ENCODE data around the gene TRAK1. TPM values are rescaled to one million over a fixed set of nuclear protein-coding genes. Genes with fewer than 3 reads are reported as not detected.

Gene TRAK1
- polyA plus RNA-seq, 3 donors = 6.6 to 40.8 (median 7.0) TPM

GRCh38 chr3:42198709-42199108, 107.6 kb downstream of the TRAK1 start:
- peak overlapping the region in 1 of 7 donors; percentile 35 for H3K27ac Mint-ChIP-seq
- no peaks in the 10 kb centered on the region for H3K9me3 Mint-ChIP-seq
- TF ChIP-seq CTCF (IDR thresholded peaks at IDR 0.05) = no peak

GRCh38 chr3:42202217-42202865, 111.2 kb downstream of the TRAK1 start:
- no peak for DNase-seq
- no peaks in the 10 kb centered on the region for H3K4me1 Mint-ChIP-seq
- Histone ChIP-seq H3K4me2 (replicated peaks; ENCODE audit: extremely low read depth, low read length, poor library complexity, severe bottlenecking) (no peak overlapping the region), H3K79me2 (ENCODE audit: insufficient read depth, low read length) (no peaks in the 10 kb centered on the region), H3K4me3 (replicated peaks in 1 of 3; ENCODE audit: low read depth in 2 of 3, low read length in 3 of 3) (no peak overlapping the region), H4K20me1 (ENCODE audit: insufficient read depth, low read length) (peaks cover 12% of the 10 kb centered on the region), H3K9me3 (replicated peaks in 1 of 2; ENCODE audit: control insufficient read depth in 1 of 2, insufficient read depth in 1 of 2, low read length in 2 of 2) (no peaks in the 10 kb centered on the region), H3K36me3 (replicated peaks in 1 of 2; ENCODE audit: control insufficient read depth in 1 of 2, insufficient read depth in 2 of 2, low read length in 2 of 2) (peaks cover 78 to 100% of the 10 kb centered on the region in 2 donors), H3K4me1 (ENCODE audit: control insufficient read depth in 1 of 2, insufficient read depth in 2 of 2, low read length in 2 of 2) (no peaks in the 10 kb centered on the region), H3K27ac (ENCODE audit: low read depth in 1 of 2, low read length in 2 of 2) (no peak overlapping the region), H2AFZ (ENCODE audit: insufficient read depth, low read depth, low read length, poor library complexity, severe bottlenecking) (no peak overlapping the region), H3K27me3 (ENCODE audit: control insufficient read depth in 2 of 2, insufficient read depth in 2 of 2, low read length in 2 of 2) (no peaks in the 10 kb centered on the region), H3K9ac (ENCODE audit: insufficient read depth, low read length, poor library complexity, severe bottlenecking) (no peak overlapping the region)
- 97% methylated on average over 30 of the region's 35 CpGs for WGBS (ENCODE audit: insufficient coverage)
- H3K27ac Mint-ChIP-seq = peak overlapping the region in 4 of 7 donors; percentile 7 to 50 (median 16)
- H3K36me3 Mint-ChIP-seq = peaks cover 82 to 95% of the 10 kb centered on the region in 2 donors
- H3K4me3 Mint-ChIP-seq = no peak overlapping the region
- H3K9me3 Mint-ChIP-seq = no peaks in the 10 kb centered on the region
- no peak for TF ChIP-seq CTCF (IDR thresholded peaks at IDR 0.05)
- intact Hi-C loops (cut with micrococcal nuclease) = no loop called here
- H3K27me3 Mint-ChIP-seq (ENCODE audit: low read depth in 3 of 3) = no peaks in the 10 kb centered on the region

More at GRCh38 chr3:42198709-42199108, 107.6 kb downstream of the TRAK1 start:
- peaks cover 9% of the 10 kb centered on the region for H3K4me1 Mint-ChIP-seq
- Histone ChIP-seq H4K20me1 (ENCODE audit: insufficient read depth, low read length) (peaks cover 26% of the 10 kb centered on the region), H3K27ac (ENCODE audit: low read depth in 1 of 2, low read length in 2 of 2) (no peak overlapping the region), H3K36me3 (replicated peaks in 1 of 2; ENCODE audit: control insufficient read depth in 1 of 2, insufficient read depth in 2 of 2, low read length in 2 of 2) (peaks cover 83 to 100% of the 10 kb centered on the region in 2 donors), H3K4me2 (replicated peaks; ENCODE audit: extremely low read depth, low read length, poor library complexity, severe bottlenecking) (no peak overlapping the region), H3K79me2 (ENCODE audit: insufficient read depth, low read length) (no peaks in the 10 kb centered on the region), H3K27me3 (ENCODE audit: control insufficient read depth in 2 of 2, insufficient read depth in 2 of 2, low read length in 2 of 2) (no peaks in the 10 kb centered on the region), H3K4me3 (replicated peaks in 1 of 3; ENCODE audit: low read depth in 2 of 3, low read length in 3 of 3) (no peak overlapping the region), H3K9ac (ENCODE audit: insufficient read depth, low read length, poor library complexity, severe bottlenecking) (no peak overlapping the region), H2AFZ (ENCODE audit: insufficient read depth, low read depth, low read length, poor library complexity, severe bottlenecking) (no peak overlapping the region), H3K9me3 (replicated peaks in 1 of 2; ENCODE audit: control insufficient read depth in 1 of 2, insufficient read depth in 1 of 2, low read length in 2 of 2) (no peaks in the 10 kb centered on the region), H3K4me1 (ENCODE audit: control insufficient read depth in 1 of 2, insufficient read depth in 2 of 2, low read length in 2 of 2) (peaks cover 5% of the 10 kb centered on the region in 2 donors)
- intact Hi-C loops (cut with micrococcal nuclease) = loop anchor here in 1 of 2 donors (10.0 kb wide), 1 partner anchor 304 kb away; no protein-coding TSS in a partner anchor
- H3K4me3 Mint-ChIP-seq = no peak overlapping the region
- WGBS (ENCODE audit: insufficient coverage) = 97% methylated on average over 3 of the region's 3 CpGs
- peaks cover 91 to 97% of the 10 kb centered on the region in 2 donors for H3K36me3 Mint-ChIP-seq
- no peaks in the 10 kb centered on the region for H3K27me3 Mint-ChIP-seq (ENCODE audit: low read depth in 3 of 3)
- DNase-seq = no peak

Data from CD14-positive monocyte (primary cell).